PC-3 (cell line): ENCODE results near the gene CACNA1C.

Experiments used
- CTCF ChIP-seq: fragments of 300-600 bp; sonication (generic); conservative IDR thresholded peaks from 2 replicates; pipeline ENCODE4 v1.5.1; 2017; ENCODE audit warnings: antibody characterized with exemption, low read depth, mild to moderate bottlenecking, low read length
- EZH2 ChIP-seq: fragments of 300-600 bp; sonication (generic); IDR thresholded peaks from one replicate; pipeline ENCODE4 v1.6.1; 2017; ENCODE audit warnings: antibody characterized with exemption, mild to moderate bottlenecking, low read length; ENCODE audit not compliant: unreplicated experiment

DNA sequence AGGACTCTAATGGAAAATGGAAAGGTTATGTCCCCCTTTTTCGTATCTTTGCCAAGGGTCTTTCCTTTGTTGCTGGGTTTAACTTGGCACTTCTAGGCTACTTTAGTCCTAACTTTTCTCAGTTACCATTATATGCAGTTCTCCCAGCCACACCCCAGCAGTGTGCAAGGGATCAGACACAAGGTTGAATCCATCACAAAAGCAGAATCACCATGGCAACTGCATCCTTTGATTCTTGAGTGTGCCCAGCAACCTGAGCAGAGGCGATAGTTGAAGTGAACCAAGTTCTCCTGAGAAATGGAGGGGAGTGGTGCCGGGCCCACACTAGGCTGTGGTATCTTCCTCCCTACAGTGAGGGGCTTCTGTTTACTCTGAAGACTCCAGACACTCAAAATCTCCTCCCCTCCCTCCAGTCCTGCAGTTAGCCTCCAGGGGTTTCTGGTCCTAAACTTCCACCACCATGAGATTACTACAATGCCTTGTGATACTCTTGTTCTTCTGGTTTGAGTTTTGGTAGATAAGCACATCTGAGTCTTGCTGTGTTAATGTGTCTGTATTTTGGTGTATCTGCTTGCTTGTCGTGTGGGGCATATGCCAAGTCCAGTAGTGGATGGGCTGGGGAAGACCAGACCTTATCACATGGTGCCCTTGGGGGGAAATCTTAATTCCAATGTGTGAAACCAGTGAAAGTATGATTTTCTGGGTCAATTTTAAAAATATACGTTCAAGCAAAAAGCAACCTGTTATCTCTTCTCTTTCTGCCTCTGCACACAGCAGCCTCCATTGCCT, 183.9 kb downstream of the CACNA1C start:
- no peak for TF ChIP-seq CTCF
- no peak for TF ChIP-seq EZH2
